ENCODE results near the gene TEX51. TPM values are rescaled to one million over a fixed set of nuclear protein-coding genes. Genes with fewer than 3 reads are reported as not detected.

Gene TEX51
- total RNA-seq, 4 donors from 2014 or later = not detected

DNA sequence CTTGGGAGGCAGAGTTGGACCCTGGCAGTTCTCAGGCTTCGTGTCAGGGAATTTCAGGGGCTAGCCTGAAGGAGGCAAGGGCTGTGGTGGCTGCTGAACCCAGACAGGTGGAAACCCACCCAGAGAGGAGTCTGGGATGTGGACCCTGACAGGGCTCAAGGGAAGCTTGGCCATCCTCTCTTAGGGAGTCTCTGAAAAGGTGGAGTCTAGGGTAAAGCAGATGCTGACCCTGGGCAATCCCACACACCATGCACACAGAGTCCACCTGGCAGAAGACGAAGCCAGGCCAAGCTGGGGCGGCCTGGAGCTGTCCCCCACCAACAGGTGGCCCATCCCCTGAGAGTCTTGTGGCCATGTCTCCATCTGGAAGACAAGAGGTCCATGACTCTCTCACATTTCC, 41.2 kb upstream of the TEX51 start:
- TF ChIP-seq POLR2AphosphoS5 (IDR thresholded peaks at IDR 0.05) = no peak
- TF ChIP-seq, protein P1, sequence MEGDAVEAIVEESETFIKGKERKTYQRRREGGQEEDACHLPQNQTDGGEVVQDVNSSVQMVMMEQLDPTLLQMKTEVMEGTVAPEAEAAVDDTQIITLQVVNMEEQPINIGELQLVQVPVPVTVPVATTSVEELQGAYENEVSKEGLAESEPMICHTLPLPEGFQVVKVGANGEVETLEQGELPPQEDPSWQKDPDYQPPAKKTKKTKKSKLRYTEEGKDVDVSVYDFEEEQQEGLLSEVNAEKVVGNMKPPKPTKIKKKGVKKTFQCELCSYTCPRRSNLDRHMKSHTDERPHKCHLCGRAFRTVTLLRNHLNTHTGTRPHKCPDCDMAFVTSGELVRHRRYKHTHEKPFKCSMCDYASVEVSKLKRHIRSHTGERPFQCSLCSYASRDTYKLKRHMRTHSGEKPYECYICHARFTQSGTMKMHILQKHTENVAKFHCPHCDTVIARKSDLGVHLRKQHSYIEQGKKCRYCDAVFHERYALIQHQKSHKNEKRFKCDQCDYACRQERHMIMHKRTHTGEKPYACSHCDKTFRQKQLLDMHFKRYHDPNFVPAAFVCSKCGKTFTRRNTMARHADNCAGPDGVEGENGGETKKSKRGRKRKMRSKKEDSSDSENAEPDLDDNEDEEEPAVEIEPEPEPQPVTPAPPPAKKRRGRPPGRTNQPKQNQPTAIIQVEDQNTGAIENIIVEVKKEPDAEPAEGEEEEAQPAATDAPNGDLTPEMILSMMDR (IDR thresholded peaks at IDR 0.05) = no peak
- in situ Hi-C loops (cut with MboI; ENCODE audit: low pct_ligation_motif_present in 1 of 4, low pct_unique_long_range_greater_than_20kb in 1 of 4, low sequenced_read_pairs in 3 of 4) (no loop called here), intact Hi-C loops (cut with DNase I; ENCODE audit: low total_unique reads) (no loop called here)
- Histone ChIP-seq H3K4me1 (no peaks in the 10 kb centered on the region), H3K27me3 (no peaks in the 10 kb centered on the region), H3K36me3 (no peaks in the 10 kb centered on the region), H3K27ac (no peak overlapping the region), H3K4me3 (no peak overlapping the region), H3K9me3 (no peaks in the 10 kb centered on the region)
- WGBS, 2 donors (ENCODE audit: low coverage in 1 of 2) = 74% methylated on average over 3 of the region's 3 CpGs; no CpG with 5 or more reads in 1 of the 2 donors
- no peak for DNase-seq

DNA sequence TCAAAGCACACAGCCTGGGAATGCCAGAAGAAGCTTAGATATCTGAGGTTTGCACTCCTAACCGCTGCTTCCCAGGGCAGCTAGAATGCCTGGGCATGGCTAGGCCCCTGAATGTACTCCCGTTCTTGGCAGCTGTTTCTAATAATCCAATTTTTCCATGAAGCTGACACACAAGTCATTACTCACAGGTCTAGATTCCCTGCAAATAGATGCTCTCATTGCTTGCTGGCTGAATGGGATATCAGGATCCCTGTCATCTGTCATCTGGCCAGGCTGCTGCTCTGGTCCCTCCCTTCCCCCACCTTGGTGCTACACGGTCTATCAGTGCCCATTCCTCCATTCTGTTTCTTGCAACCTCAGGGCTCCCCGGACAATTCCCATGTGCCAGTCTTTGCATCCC, 40.7 kb upstream of the TEX51 start:
- Histone ChIP-seq H3K4me3 (no peak overlapping the region), H3K36me3 (no peaks in the 10 kb centered on the region), H3K4me1 (no peaks in the 10 kb centered on the region), H3K27ac (no peak overlapping the region), H3K9me3 (no peaks in the 10 kb centered on the region), H3K27me3 (no peaks in the 10 kb centered on the region)
- WGBS, 2 donors (ENCODE audit: low coverage in 1 of 2) = 60 to 82% methylated on average over 1 to 4 of the region's 4 CpGs
- in situ Hi-C loops (cut with MboI; ENCODE audit: low pct_ligation_motif_present in 1 of 4, low pct_unique_long_range_greater_than_20kb in 1 of 4, low sequenced_read_pairs in 3 of 4) (no loop called here), intact Hi-C loops (cut with DNase I; ENCODE audit: low total_unique reads) (no loop called here)
- DNase-seq = no peak
- TF ChIP-seq POLR2AphosphoS5 (IDR thresholded peaks at IDR 0.05) = no peak
- no peak for TF ChIP-seq POLR2A (IDR thresholded peaks at IDR 0.05)
- no peak for TF ChIP-seq EP300 (IDR thresholded peaks at IDR 0.05; ENCODE audit: low read depth)
- TF ChIP-seq, protein P1 (IDR thresholded peaks at IDR 0.05) = no peak

DNA sequence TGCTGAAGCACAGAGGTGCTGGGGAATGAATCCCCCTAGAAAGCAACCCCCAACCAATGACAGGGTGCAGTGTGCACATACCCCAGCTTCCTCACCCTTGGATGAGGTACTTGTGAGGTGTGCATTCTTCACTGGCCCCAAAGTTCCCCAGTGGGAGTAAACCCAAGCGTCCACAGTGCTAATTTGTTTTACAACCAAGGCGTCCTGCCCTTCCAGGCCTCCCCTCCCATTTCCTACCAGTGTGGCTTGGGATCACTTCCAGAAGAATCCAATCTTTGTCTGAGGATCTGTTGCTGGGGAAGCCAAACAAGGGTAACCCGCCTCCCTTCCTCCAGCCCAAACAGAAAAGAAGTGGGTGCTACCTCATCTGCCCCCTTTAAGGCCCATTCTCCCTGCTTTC, 40.3 kb upstream of the TEX51 start:
- H3K9me3 ChIP-seq = no peaks in the 10 kb centered on the region
- no peak overlapping the region for H3K4me3 ChIP-seq
- no peaks in the 10 kb centered on the region for H3K4me1 ChIP-seq
- intact Hi-C loops (cut with DNase I; ENCODE audit: low total_unique reads) (no loop called here), in situ Hi-C loops (cut with MboI; ENCODE audit: low pct_ligation_motif_present in 1 of 4, low pct_unique_long_range_greater_than_20kb in 1 of 4, low sequenced_read_pairs in 3 of 4) (no loop called here)
- DNase-seq = no peak
- TF ChIP-seq EP300 (IDR thresholded peaks at IDR 0.05; ENCODE audit: low read depth) (no peak), POLR2AphosphoS5 (IDR thresholded peaks at IDR 0.05) (no peak), POLR2A (IDR thresholded peaks at IDR 0.05) (no peak)
- TF ChIP-seq, protein P1 (IDR thresholded peaks at IDR 0.05) = no peak
- H3K27ac ChIP-seq = no peak overlapping the region
- 68% methylated on average over 3 of the region's 3 CpGs; no CpG with 5 or more reads in 1 of the 2 donors for WGBS, 2 donors (ENCODE audit: low coverage in 1 of 2)
- H3K36me3 ChIP-seq = no peaks in the 10 kb centered on the region
- H3K27me3 ChIP-seq = no peaks in the 10 kb centered on the region

DNA sequence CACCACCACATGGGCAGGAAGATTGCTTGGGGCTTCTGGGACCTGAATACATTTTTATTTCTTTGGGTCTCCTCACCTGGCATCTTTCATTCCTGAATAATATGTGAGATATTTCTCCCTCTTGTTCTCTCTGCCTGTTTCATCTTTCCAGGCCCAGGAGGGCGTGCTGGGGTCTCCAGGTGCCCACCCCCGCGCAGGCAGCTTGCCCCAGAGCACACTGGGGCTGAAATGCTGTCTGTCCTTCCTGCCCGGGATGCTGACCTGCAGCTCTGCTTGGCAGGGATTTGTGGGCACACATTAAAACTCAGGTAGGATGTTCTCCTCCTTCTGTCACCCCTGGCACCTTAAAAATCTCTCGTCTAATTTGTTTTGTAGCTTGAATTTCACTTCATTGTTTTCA, 39.7 kb upstream of the TEX51 start:
- H3K27me3 ChIP-seq = no peaks in the 10 kb centered on the region
- H3K4me1 ChIP-seq = no peaks in the 10 kb centered on the region
- no peak overlapping the region for H3K27ac ChIP-seq
- intact Hi-C loops (cut with DNase I; ENCODE audit: low total_unique reads) = no loop called here
- H3K9me3 ChIP-seq = no peaks in the 10 kb centered on the region
- 51 to 72% methylated on average over 2 to 5 of the region's 5 CpGs for WGBS, 2 donors (ENCODE audit: low coverage in 1 of 2)
- no peak overlapping the region for H3K4me3 ChIP-seq
- in situ Hi-C loops (cut with MboI; ENCODE audit: low pct_ligation_motif_present in 1 of 4, low pct_unique_long_range_greater_than_20kb in 1 of 4, low sequenced_read_pairs in 3 of 4) = no loop called here
- TF ChIP-seq POLR2AphosphoS5 (IDR thresholded peaks at IDR 0.05) (no peak), POLR2A (IDR thresholded peaks at IDR 0.05) (no peak), EP300 (IDR thresholded peaks at IDR 0.05; ENCODE audit: low read depth) (no peak)
- TF ChIP-seq, protein P1 (IDR thresholded peaks at IDR 0.05) = no peak
- no peaks in the 10 kb centered on the region for H3K36me3 ChIP-seq
- no peak for DNase-seq
